ENCODE results near the gene ERCC2.

The ERCC2 gene

DNA sequence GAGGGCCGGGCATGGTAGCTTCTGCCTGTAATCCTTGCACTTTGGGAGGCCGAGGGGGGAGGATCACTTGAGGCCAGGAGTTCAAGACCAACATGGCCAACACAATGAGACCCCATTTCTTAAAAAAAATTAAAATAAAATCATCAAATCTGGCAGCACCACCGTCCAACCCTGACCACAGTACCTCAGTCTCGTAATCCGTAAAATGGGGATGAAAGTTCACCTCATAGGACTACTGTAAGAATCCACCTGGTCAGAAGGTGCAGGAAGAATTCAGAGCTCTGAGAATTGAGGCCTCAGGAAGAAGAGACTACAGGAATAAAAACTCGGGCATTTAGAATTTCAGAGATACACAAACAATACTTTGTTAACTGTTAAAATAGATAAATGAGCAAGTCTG lies 31.4 kb upstream of the ERCC2 start:
- DNase-seq (ENCODE audit: low read depth), result no peak

DNA sequence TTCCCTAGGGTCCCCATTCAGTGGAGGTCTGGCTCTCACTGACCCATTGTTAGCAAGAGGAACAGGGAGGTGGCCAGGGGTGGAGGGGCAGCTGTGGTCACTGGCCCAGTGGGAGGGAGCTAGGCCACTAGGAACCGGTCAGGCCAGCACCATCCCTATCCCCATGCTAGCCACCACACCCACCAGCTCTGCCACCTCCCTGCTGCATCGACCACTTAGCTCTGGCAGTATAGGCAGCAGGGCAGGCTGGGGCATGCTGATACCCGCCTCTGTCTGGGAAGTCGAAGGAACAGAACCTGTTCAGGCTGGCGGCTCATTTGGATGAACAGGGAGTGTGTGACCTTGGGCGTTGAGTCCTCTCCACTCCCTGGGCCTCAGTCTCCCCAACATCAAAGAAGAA lies 29.8 kb upstream of the ERCC2 start:
- no peak for DNase-seq (ENCODE audit: low read depth)

DNA sequence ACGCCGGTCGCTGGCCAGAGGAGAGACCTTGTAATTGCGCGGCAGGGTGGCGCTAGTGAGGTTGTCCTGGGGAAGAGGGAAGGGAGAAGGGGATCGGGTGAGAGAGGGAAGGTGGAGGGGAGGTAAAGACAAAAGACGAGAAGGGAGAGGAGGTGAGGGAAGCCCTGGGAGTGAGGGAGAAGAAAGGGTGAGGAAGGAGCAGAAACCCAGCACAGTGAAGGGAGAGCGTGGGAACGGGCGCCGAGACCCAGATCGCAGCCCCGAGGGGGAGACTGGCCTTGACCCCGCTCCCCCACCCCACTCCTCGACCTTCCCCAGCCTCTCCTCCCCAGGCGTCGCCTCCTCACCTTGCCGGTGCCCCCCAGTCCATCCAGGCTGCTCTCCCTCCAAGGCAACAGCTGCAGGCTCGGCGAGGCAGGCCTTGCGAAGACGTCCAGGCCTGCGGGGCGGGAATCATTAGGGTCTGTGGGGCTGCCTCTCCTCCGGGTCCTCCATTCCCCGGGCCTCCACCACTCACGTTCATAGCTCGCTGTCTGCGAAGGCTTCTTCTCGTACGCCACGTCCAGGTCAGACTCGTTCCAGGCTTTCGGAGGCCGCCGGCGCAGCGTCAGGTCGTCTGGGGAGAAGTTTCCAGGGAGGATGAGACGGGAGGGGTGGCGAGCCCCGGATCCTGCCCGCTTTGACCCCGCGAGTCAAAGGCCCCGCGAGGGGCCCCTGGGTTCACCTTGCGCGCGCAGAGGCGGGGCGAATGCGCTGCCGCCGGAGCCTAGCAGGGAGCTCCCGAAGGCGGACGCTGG lies 25.6 kb upstream of the ERCC2 start:
- DNase-seq (ENCODE audit: low read depth), result no peak

DNA sequence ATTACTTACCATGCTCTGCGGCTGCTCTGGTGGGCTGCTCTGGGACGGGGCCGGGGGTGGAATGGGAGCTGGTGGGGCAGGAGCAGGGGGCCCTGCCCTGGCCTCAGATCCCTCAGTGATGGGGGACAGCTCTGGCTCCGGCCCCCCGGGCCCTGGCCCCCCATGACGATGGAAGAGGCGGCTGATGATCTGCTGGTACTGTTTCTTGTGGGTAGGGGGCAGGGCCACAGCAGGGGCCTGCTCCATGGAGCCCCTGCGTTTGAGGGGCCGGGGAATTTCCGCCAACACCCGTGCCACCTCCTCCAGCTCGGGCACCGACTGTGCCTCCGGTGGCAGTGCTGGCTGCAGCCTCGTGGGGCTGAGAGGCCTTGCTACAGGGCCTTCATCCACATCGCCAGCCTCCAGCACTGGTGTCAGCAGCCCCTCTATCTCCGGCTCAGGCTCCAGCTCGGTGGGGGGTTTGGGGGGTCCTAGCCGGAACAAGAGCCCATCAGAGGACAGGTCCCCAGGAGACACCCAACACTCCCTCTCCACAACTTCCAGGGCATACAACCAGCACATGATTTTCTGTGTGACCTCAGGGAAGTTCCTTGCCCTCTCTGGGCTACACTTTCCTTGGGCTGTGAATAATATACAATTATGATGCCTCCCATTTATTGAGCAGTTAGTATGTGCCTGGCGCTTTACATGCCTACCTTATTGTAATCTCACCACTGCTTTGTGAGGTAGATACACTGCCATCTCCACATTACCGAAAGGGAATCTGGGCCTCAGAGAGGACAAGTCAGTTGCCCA lies 21.7 kb upstream of the ERCC2 start:
- no peak for DNase-seq (ENCODE audit: low read depth)

DNA sequence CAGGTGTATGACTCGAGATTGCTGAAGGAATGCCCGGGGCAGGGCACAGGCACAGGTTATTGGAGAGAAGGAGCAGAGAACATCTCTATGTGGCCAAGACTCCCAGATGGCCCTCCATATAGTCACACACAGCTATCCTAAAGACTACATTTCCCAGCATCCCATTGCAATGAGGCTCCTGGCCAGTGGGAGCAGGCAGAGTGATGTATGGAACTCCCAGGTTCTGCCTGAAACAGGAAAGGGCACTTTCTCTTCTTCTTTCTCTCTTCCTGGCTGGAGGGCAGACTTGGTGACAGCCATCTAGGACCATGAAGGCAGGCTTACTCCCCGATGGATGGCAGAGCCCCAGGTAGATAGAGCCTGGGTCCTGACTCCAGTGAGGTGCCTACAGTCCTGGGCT lies 21.0 kb upstream of the ERCC2 start:
- DNase-seq (ENCODE audit: low read depth), result no peak

DNA sequence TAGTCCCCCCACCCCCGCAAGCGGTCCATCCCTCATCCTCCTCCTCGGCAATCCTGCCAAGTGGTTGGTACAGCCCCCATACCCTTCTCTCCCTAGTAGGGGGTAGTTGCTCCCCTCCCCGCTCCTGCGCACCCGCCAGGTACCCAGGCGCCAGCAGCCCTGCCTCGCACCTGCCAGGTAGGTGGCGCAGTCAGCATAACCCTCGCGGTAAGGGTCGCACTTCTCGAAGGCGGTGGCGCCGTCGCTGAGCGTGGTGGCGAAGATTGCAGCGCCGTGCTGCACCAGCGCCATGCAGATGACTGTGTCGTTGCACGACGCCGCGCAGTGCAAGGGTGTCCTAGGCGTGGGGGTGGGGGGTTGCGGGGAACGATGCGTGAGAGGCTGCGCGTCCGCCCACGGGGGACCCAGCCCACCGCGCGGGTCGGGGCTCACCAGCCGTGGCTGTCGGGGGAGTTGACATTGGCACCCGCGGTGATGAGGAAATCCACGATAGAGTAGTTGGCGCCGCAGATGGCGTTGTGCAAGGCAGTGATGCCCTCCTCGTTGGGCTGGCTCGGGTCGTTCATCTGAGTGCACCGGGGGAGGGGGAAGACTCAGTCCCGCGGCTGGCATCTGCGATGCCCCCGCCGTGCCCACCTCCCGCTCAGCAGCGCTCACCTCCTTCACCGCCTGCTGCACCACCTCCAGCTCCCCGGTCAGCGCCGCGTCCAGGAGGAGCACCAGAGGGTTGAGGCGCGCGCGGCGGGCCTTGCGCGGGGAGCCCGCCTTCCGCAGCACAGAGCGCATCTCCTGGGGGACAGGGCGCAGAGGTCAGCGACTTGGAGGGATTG lies 15.2 kb upstream of the ERCC2 start:
- DNase-seq (ENCODE audit: low read depth), result no peak

DNA sequence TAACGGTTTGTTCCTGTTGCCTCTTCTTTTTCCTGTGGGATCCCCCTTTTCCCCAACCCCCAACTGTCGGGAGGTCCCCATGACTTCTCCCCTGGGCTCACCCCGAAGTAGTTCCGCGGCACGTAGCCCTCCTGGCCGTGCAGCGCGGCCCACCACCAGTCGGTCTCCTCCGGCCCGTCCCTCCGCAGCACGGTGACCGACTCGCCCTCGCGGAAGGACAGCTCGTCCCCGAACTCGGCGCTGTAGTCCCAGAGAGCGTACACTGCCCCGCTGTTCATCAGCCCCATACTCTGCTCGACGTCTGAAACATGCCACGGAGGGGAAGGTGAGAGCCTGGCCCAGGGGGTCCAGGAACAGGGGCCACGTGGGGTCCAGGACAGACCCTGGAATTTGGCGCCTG lies 12.1 kb upstream of the ERCC2 start:
- no peak for DNase-seq (ENCODE audit: low read depth)

DNA sequence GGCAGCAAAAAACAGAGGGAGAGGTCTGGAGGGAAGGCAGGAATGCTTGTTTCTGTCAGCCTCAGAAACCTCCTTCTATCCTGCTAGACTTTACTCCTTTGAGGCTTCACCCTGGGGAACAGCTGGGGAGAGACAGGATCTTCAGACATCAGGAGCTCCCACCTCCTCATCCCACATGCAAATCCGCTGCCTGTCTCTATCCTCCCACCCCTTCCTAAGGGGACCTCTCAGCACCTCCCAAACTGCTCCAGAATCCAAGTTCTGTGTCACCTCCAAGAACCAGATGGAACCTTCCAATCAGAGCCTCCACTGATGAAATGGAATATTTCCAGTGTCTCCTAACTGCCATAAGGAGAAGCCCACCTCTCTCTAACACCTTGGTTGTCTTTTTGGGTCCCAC lies 9.7 kb upstream of the ERCC2 start:
- DNase-seq (ENCODE audit: low read depth), result no peak

DNA sequence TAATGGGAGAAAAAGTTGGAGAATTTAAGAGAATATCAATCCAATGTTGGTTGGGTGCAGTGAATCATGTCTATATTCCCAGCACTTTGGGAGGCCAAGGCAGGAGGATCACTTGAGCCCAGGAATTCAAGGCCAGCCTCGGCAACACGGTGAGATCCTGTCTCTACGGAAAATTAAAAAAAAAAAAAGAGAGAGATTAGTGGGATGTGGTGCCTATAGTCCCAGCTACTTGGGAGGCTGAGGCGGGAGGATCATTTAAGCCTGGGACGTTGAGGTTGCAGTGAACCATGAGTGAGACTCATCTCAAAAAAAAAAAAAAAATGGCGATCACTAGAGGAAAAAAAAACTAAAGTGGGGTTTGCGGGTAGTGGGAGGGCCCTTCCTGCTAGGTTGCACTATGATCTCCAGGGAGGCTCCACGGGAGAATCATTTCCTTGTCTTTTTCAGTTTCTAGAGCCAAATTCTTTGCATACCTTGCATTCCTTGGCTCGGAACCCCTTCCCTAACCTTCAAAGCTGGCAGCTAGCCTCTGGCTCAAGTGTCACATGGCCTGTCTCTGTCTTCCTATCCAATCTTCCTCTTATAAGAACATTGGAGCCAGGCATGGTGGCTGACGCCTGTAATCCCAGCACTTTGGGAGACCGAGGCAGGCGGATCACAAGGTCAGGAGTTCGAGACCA lies 5.8 kb upstream of the ERCC2 start:
- DNase-seq (ENCODE audit: low read depth), result no peak

DNA sequence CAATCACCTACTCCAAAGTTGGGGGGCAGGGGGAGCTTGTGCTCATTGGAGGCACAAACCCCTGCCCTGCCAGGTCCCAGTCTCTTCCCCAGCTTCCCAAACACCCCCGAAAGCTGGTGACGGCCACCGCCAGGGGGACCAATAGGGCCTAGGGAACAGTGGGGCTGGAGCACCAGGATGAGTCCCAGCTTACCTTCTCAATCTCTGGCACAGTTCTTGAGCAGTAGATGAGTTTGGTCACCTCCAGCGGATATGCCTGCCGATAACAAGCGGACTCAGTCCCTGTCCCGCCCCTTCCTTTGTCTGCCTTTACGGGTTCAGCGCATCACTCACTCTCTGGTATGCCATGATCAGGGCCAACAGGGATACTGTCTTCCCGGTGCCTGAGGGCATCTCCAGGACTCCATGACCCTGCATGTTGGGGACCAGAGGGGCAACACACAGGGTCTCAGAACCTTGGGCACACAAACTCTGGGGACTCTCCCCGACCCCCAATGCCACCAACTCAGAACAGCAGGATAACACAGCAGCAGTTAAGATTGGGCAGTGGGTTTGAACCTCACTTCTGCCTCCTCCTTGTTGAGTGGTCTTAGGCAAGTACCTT lies 1.5 kb downstream of the ERCC2 start:
- DNase-seq (ENCODE audit: low read depth), result no peak

DNA sequence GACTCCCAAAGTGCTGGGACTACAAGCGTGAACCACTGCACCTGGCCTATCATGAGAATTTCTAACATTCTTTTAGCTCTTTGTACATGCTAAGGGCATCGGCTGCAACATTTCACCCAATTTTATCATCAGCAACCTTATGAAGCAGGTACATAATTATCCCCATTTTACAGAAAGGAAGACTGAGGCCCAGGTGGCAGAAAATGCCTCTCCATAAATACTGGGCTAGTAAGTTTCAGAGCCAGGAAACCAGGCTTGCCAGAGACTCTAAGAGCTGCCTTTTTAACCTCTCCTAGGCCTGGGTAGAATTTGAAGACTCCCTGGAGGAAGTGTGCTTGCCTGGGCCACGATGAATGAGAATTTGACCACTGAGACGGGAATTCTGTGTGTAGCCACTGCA lies 2.2 kb downstream of the ERCC2 start:
- no peak for DNase-seq (ENCODE audit: low read depth)

DNA sequence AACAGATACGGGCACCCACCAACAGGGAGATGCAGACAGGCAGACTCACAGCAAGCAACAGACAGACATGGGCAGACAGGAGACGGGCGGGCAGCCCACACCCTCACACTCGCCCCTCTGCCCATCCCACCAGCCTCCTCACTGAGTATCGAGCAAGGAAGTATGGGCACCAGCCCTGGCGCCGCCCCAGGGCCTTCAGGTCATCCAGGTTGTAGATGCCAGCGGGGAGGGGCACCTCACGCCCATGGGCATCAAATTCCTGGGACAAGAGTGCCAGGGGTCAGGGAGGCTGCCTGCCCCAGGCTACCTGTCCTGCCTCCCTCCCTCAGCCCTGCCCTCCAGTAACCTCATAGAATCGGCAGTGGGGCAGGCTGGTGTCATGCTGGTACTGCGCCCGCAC lies 5.7 kb downstream of the ERCC2 start:
- no peak for DNase-seq (ENCODE audit: low read depth)

DNA sequence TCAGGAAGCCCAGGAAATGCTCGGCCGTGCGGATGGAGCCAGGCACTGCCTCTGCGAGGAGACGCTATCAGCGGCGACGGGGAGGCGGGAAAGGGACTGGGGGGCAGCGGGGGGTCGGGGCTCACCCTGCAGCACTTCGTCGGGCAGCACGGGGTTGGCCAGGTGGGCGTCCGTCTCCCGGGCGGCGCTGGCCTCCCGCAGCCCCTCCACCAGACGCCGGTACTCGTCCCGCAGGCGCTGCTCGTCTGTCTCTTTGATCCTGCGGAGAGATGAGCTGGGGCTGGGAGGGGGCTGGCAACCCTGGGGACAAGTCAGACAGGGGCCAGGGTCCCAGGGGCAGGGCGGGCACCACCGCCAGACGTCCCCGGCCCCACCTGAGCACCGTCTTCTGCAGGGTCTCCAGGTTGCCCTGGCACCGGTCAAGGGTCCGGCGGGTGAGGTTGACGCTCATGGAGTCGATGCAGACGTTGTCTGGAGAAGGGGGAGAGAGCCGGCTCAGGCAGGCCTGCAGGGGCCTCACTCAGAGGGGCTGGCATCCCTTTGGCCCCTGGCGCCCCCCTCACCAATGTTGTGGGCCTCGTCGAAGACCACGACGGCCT lies 6.4 kb downstream of the ERCC2 start:
- no peak for DNase-seq (ENCODE audit: low read depth)

DNA sequence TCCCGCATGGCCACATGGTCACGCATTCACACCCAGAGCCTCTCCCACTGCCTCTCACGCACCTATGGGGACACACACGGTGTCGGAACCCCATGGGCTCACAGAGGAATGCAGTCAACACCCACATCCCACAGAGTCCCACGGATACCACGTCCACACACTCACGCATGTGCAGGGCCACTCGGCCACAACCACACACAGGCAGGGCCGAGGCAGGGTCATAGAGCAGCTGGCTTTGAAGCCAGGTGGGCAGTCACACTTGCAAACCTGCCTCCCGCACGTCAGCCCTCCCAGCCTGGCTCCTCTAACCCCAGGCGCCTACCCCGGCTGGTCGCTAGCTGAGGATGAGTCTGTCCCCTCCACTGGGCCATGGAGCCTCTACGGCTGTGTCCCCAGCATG lies 8.1 kb downstream of the ERCC2 start:
- no peak for DNase-seq (ENCODE audit: low read depth)

DNA sequence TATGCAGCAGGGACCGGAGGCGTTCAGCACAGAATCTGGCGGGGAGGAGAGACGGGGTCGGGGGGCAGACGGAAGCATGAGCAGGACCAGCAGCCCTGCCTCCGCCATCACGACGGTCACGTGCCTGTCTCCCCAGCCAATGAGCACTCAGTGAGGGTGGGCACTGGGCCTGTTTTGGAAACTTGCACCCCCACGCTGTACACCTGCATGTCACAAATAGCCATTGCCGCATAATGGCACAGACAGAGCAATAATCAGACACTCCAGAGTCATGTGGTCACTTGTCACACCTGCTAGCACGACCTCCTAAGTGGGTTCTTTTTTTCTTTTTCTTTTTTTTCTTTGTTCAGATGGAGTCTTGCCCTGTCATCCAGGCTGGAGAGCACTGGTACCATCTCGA lies 8.8 kb downstream of the ERCC2 start:
- DNase-seq (ENCODE audit: low read depth), result no peak

DNA sequence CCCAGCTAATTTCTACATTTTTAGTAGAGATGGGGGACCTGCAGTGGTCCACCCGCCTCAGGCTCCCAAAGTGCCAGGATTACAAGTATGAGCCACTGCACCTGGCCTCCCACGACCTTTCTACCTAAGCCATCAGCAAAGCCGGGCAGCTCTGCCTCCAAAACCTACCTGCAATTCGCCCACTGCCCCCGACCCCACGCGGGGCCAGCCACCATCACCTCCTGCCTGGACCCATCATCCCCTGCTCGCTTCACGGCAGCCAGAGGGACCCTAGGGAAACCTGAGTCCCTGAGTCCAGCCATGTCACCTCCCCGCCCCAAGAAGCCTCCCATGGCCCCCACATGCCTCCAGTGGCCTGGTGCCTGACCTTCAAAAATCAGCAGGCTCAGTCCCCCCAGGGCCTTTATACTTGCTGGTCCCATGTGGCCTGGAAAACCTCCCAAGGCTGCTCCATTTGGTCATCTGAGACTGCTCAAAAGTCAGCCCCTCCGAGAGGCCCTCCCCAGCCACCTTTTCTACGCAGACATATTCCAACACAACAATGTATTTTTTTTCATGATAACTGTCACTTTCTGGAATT lies 12.1 kb downstream of the ERCC2 start:
- DNase-seq (ENCODE audit: low read depth), result no peak

DNA sequence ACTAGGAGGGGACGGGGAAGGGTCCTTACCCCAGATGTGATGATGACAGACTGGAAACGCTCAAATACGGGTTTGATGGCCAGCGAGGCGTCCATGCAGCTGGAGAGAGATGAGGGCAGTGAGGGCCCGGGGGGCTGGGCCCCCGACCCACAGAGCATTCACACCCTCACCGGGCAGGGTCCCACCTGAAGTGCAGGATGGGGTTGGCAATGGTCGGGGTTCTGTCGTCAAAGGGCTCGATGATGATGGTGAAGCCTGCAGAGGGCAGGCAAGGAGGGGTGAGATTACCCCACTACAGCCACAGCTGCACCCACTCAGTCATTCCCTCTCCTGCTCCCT lies 13.0 kb downstream of the ERCC2 start:
- no peak for DNase-seq (ENCODE audit: low read depth)

DNA sequence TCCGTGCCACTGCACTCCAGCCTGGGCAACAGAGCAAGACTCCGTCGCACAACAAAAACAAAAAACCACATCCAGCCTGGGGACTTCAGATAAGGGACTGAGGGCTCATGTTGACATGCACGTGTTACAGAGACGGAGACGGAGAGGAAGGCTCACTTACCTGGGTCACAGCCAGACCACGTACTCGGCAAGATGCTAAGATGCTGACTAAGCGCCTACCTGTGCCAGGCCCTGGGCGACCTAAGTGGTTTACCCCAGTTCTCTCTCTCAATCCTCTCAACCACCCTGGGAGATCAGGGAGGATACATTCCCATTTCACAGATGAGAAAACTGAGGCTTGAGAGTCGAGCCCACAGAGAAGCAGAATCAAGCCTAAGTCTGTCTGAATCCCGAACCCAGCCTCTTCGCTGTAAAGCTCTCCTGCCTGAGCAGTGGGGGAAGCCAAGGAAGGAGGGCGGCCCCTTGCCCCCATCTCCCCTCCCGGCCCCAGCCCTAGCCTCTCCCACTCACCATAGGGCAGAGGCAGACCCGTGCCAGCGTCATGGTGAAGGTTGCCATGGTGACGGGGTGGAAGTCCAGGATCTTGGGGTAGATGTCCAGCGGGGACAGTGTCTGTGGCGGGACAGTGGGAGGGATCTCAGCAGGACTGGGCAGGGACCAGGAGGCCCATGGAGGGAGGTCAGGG lies 13.5 kb downstream of the ERCC2 start:
- no peak for DNase-seq (ENCODE audit: low read depth)

DNA sequence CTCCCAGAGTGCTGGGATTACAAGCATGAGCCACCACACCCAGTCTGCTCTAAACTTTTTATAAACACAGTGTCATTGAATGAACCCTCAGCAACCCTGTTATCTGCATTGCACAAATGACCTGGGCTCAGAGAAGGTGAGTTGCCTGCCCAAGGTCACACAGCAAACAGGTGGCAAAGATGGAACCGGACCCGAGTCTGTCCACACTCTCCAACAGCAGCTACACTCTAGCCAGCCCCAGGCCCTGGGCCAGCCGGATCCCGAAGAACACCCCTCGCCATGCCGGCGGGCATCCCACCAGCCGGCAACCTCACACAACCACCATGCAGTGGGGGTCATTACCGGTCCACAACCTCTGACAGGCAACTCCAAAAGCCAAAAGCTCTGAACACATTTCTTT lies 14.5 kb downstream of the ERCC2 start:
- no peak for DNase-seq (ENCODE audit: low read depth)

DNA sequence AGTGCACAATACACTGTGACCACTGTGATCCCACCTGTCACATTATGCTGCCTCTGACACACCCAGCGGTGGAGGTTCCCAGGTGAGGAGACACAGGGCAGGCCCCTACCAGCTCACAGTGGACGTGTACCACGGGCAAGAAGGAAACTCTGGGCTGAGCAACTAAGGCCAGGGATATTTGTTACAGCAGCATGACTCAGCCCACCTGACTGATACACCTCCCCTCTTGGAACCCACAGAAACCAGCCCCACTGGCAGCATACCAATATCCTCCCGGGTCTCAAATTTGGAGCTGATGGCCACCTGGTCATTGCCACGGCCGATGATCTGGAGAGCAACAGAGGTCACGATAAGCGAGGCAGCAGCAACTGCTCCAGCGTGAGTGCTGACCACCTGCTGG lies 15.0 kb downstream of the ERCC2 start:
- DNase-seq (ENCODE audit: low read depth), result no peak
